ENCODE results near the gene HECTD3. TPM values are rescaled to one million over a fixed set of nuclear protein-coding genes. Genes with fewer than 3 reads are reported as not detected.
"Not testable (repeated sequence)": the region's sequence is repeated elsewhere in the genome, so short reads cannot be mapped to it uniquely, and the experiment has no call there.

HECTD3 gene
- total RNA-seq, 1 experiment from 2014 or later, result 12.6 TPM

GRCh38 chr1:45003741-45004140 lies 7.4 kb downstream of the HECTD3 start:
- H3K27ac Mint-ChIP-seq (ENCODE audit: unreplicated experiment), result no peak overlapping the region
- CTCF ChIA-PET, result no interaction called here

GRCh38 chr1:45002650-45003645 lies 8.2 kb downstream of the HECTD3 start:
- H3K4me3 Mint-ChIP-seq (ENCODE audit: low read depth, unreplicated experiment), result no peak overlapping the region
- H3K27me3 Mint-ChIP-seq (ENCODE audit: unreplicated experiment), result no peaks in the 10 kb centered on the region
- no peak for DNase-seq
- no peaks in the 10 kb centered on the region for H3K9me3 Mint-ChIP-seq (ENCODE audit: low read depth, unreplicated experiment)
- no peak overlapping the region for H3K27ac Mint-ChIP-seq (ENCODE audit: unreplicated experiment)
- BruUV-seq (replicated peaks), result no TSS peak
- CTCF ChIA-PET, result no interaction called here
- peaks cover 6% of the 10 kb centered on the region for H3K36me3 Mint-ChIP-seq (ENCODE audit: insufficient read depth, unreplicated experiment)
- H3K4me1 Mint-ChIP-seq (ENCODE audit: low read depth, unreplicated experiment), result no peaks in the 10 kb centered on the region
- intact Hi-C loops (cut with micrococcal nuclease; ENCODE audit: unreplicated experiment), result no loop called here
- no peak for TF ChIP-seq CTCF (IDR thresholded peaks at IDR 0.05; ENCODE audit: unreplicated experiment)

More at GRCh38 chr1:45003741-45004140, 7.4 kb downstream of the HECTD3 start:
- Mint-ChIP-seq H3K4me1 (ENCODE audit: low read depth, unreplicated experiment) (no peaks in the 10 kb centered on the region), H3K27me3 (ENCODE audit: unreplicated experiment) (no peaks in the 10 kb centered on the region), H3K36me3 (ENCODE audit: insufficient read depth, unreplicated experiment) (peaks cover 6% of the 10 kb centered on the region), H3K4me3 (ENCODE audit: low read depth, unreplicated experiment) (no peak overlapping the region), H3K9me3 (ENCODE audit: low read depth, unreplicated experiment) (no peaks in the 10 kb centered on the region)
- no TSS peak for BruUV-seq (replicated peaks)
- intact Hi-C loops (cut with micrococcal nuclease; ENCODE audit: unreplicated experiment), result no loop called here
- DNase-seq, result no peak
- TF ChIP-seq CTCF (IDR thresholded peaks at IDR 0.05; ENCODE audit: unreplicated experiment), result no peak

- BruUV-seq (replicated peaks); H3K36me3 Mint-ChIP-seq (ENCODE audit: insufficient read depth, unreplicated experiment); H3K27me3 Mint-ChIP-seq (ENCODE audit: unreplicated experiment); intact Hi-C loops (cut with micrococcal nuclease; ENCODE audit: unreplicated experiment); H3K9me3 Mint-ChIP-seq (ENCODE audit: low read depth, unreplicated experiment); CTCF ChIA-PET; H3K4me3 Mint-ChIP-seq (ENCODE audit: low read depth, unreplicated experiment); H3K27ac Mint-ChIP-seq (ENCODE audit: unreplicated experiment); H3K4me1 Mint-ChIP-seq (ENCODE audit: low read depth, unreplicated experiment); DNase-seq: not testable (repeated sequence)
Measured at GRCh38 chr1:45001576-45001975, 9.5 kb downstream of the HECTD3 start.

- no peaks in the 10 kb centered on the region for H3K4me1 Mint-ChIP-seq (ENCODE audit: low read depth, unreplicated experiment)
- no peaks in the 10 kb centered on the region for H3K27me3 Mint-ChIP-seq (ENCODE audit: unreplicated experiment)
- H3K4me3 Mint-ChIP-seq (ENCODE audit: low read depth, unreplicated experiment), result no peak overlapping the region
- no peak for DNase-seq
- CTCF ChIA-PET, result no interaction called here
- H3K9me3 Mint-ChIP-seq (ENCODE audit: low read depth, unreplicated experiment), result no peaks in the 10 kb centered on the region
- no peak for TF ChIP-seq CTCF (IDR thresholded peaks at IDR 0.05; ENCODE audit: unreplicated experiment)
- no peak overlapping the region for H3K27ac Mint-ChIP-seq (ENCODE audit: unreplicated experiment)
- H3K36me3 Mint-ChIP-seq (ENCODE audit: insufficient read depth, unreplicated experiment), result peaks cover 6% of the 10 kb centered on the region
- intact Hi-C loops (cut with micrococcal nuclease; ENCODE audit: unreplicated experiment), result no loop called here
- BruUV-seq (replicated peaks), result no TSS peak
Measured at GRCh38 chr1:45001011-45001481, 10.1 kb downstream of the HECTD3 start.

- CTCF ChIA-PET, result no interaction called here
- H3K27me3 Mint-ChIP-seq (ENCODE audit: unreplicated experiment), result no peaks in the 10 kb centered on the region
- intact Hi-C loops (cut with micrococcal nuclease; ENCODE audit: unreplicated experiment), result no loop called here
Measured at GRCh38 chr1:44999232-44999631, 11.9 kb downstream of the HECTD3 start.

More at GRCh38 chr1:44999232-44999631, 11.9 kb downstream of the HECTD3 start:
- BruUV-seq (replicated peaks), result no TSS peak
- no peak for DNase-seq
- Mint-ChIP-seq H3K27ac (ENCODE audit: unreplicated experiment) (no peak overlapping the region), H3K36me3 (ENCODE audit: insufficient read depth, unreplicated experiment) (peaks cover 6% of the 10 kb centered on the region), H3K4me3 (ENCODE audit: low read depth, unreplicated experiment) (no peak overlapping the region), H3K4me1 (ENCODE audit: low read depth, unreplicated experiment) (no peaks in the 10 kb centered on the region), H3K9me3 (ENCODE audit: low read depth, unreplicated experiment) (no peaks in the 10 kb centered on the region)
- TF ChIP-seq CTCF (IDR thresholded peaks at IDR 0.05; ENCODE audit: unreplicated experiment), result no peak

Measured in Calu3 (cell line).